ENCODE data around the gene FPGS. TPM values are rescaled to one million over a fixed set of nuclear protein-coding genes. Genes with fewer than 3 reads are reported as not detected.

Gene FPGS
- polyA plus RNA-seq, 1 donor (not counting 4 experiments of a cell fraction or from before 2014, with no cell fraction given), result 38.2 TPM

DNA sequence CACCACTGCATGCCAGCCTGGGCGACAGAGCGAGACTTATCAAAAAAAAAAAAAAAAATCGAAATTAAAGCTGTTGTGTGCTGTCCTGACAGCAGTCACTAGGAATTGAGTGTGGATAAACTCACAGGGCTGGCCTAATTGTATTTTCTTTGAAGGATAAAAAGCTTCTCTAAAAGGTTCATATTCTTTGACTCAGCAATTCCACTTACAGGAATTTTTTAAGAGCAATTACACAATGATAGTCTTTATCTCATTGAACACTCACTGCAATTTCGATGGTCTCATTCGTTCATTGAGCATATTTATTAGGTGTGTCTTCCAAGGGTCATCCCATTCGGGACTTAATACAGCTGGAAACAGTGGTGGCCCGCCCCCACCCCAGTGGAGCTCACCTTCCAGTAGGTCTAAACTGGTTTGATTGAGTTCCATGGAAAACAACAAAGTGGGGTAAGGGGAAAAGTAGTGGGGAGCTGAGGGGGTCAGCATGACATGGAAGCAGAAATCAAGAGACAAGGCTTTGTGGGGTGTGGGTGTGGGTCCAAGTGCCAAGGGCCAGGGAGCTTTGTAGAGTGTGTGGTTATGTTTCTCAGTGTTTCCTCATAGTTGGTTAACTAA lies 10.2 kb upstream of the FPGS start:
- peaks cover 40 to 41% of the 10 kb centered on the region in 2 experiments for H3K36me3 ChIP-seq (ENCODE audit: control insufficient read depth in 2 of 2, extremely low read depth in 1 of 2, insufficient read depth in 2 of 2, low read length in 2 of 2)
- FAIRE-seq (no peak), DNase-seq (ENCODE audit: low read depth, low spot score) (no peak)
- H3K4me2 ChIP-seq (ENCODE audit: control insufficient read depth, extremely low read depth, insufficient read depth, low read depth, low read length), result no peak overlapping the region
- dilution Hi-C loops (cut with MboI; ENCODE audit: extremely low pct_ligation_motif_present, low sequenced_read_pairs), result no loop called here
- no peaks in the 10 kb centered on the region for H3K9me1 ChIP-seq (ENCODE audit: control insufficient read depth, extremely low read depth, insufficient read depth, low read length)
- TF ChIP-seq EZH2 (IDR thresholded peaks at IDR 0.05; ENCODE audit: low read length), result no peak
- TF ChIP-seq CTCF (optimal IDR thresholded peaks at IDR 0.05 in 1 of 3, IDR thresholded peaks at IDR 0.05 in 1 of 3, conservative IDR thresholded peaks at IDR 0.05 in 1 of 3; ENCODE audit: extremely low read depth in 1 of 3, insufficient read depth in 2 of 3, low read length in 3 of 3), result no peak
- H3K27ac ChIP-seq (ENCODE audit: control insufficient read depth, insufficient read depth, low read length), result no peak overlapping the region
- no peak overlapping the region for H2AFZ ChIP-seq (ENCODE audit: control insufficient read depth, low read length)
- H3K9me3 ChIP-seq (ENCODE audit: control insufficient read depth, low read depth, low read length), result no peaks in the 10 kb centered on the region
- no peaks in the 10 kb centered on the region for H3K27me3 ChIP-seq (ENCODE audit: control insufficient read depth, extremely low read depth, insufficient read depth, low read length)
- H4K20me1 ChIP-seq (ENCODE audit: control insufficient read depth, extremely low read depth, insufficient read depth, low read length), result peaks cover 19% of the 10 kb centered on the region
- H3K4me1 ChIP-seq (ENCODE audit: control insufficient read depth, extremely low read depth, insufficient read depth, low read length), result peaks cover 5% of the 10 kb centered on the region
- peaks cover 35% of the 10 kb centered on the region for H3K79me2 ChIP-seq (ENCODE audit: control insufficient read depth, insufficient read depth, low read length)
- H3K4me3 ChIP-seq (ENCODE audit: control insufficient read depth in 2 of 3, extremely low read depth in 1 of 3, insufficient read depth in 2 of 3, low read depth in 1 of 3, low read length in 3 of 3), result no peak overlapping the region
- H3K9ac ChIP-seq (ENCODE audit: control insufficient read depth, extremely low read depth, insufficient read depth, low read length), result no peak overlapping the region

- Histone ChIP-seq H4K20me1 (ENCODE audit: control insufficient read depth, extremely low read depth, insufficient read depth, low read length) (peaks cover 12% of the 10 kb centered on the region), H3K9me3 (ENCODE audit: control insufficient read depth, low read depth, low read length) (no peaks in the 10 kb centered on the region), H3K4me2 (ENCODE audit: control insufficient read depth, extremely low read depth, insufficient read depth, low read depth, low read length) (no peak overlapping the region), H3K9ac (ENCODE audit: control insufficient read depth, extremely low read depth, insufficient read depth, low read length) (no peak overlapping the region), H3K4me3 (ENCODE audit: control insufficient read depth in 2 of 3, extremely low read depth in 1 of 3, insufficient read depth in 2 of 3, low read depth in 1 of 3, low read length in 3 of 3) (no peak overlapping the region), H3K27ac (ENCODE audit: control insufficient read depth, insufficient read depth, low read length) (no peak overlapping the region), H2AFZ (ENCODE audit: control insufficient read depth, low read length) (no peak overlapping the region), H3K4me1 (ENCODE audit: control insufficient read depth, extremely low read depth, insufficient read depth, low read length) (no peaks in the 10 kb centered on the region), H3K27me3 (ENCODE audit: control insufficient read depth, extremely low read depth, insufficient read depth, low read length) (no peaks in the 10 kb centered on the region), H3K9me1 (ENCODE audit: control insufficient read depth, extremely low read depth, insufficient read depth, low read length) (no peaks in the 10 kb centered on the region), H3K36me3 (ENCODE audit: control insufficient read depth in 2 of 2, extremely low read depth in 1 of 2, insufficient read depth in 2 of 2, low read length in 2 of 2) (peaks cover 34 to 37% of the 10 kb centered on the region in 2 experiments), H3K79me2 (ENCODE audit: control insufficient read depth, insufficient read depth, low read length) (peaks cover 28% of the 10 kb centered on the region)
- TF ChIP-seq EZH2 (IDR thresholded peaks at IDR 0.05; ENCODE audit: low read length), result no peak
- DNase-seq (ENCODE audit: low read depth, low spot score), result no peak
- FAIRE-seq, result no peak
- dilution Hi-C loops (cut with MboI; ENCODE audit: extremely low pct_ligation_motif_present, low sequenced_read_pairs), result no loop called here
Measured at GRCh38 chr9:127793093-127793708, 9.5 kb upstream of the FPGS start.
